DND-41 (cell line): ENCODE data around the gene TNNI3K.

Experiments
- EZH2 ChIP-seq: IDR thresholded peaks from 3 replicates; pipeline ENCODE4 v1.6.1; 2012; ENCODE audit warnings: borderline replicate concordance, low read depth, mild to moderate bottlenecking, moderate library complexity, low read length, inconsistent platforms; ENCODE audit not compliant: severe bottlenecking
- TF ChIP-seq, protein P1 (sequence below): IDR thresholded peaks from 2 replicates; pipeline ENCODE4 v1.5.1; 2012; ENCODE audit warnings: borderline replicate concordance, low read length, moderate library complexity, mild to moderate bottlenecking; ENCODE audit not compliant: poor library complexity, severe bottlenecking; ENCODE audit errors: extremely low read depth

DNA sequence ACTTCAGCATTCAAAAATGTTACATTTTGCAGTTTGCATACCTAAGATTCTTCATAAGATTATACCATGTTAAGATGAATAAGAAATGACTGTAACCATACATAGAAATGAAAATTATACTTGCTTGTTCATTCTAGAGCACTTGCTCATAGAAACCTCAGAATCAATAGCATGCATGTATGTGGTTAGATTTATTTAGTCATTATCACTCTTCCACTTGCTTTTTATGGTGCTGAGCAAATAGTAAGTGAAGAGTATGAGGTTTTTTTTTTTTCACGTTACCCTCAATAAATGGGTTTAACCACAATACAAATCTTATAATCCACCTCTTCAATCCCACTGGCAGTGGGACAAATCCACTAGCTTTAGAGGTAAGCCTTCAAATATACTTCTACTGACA is 192.5 kb downstream of the TNNI3K start:
- TF ChIP-seq, protein P1, sequence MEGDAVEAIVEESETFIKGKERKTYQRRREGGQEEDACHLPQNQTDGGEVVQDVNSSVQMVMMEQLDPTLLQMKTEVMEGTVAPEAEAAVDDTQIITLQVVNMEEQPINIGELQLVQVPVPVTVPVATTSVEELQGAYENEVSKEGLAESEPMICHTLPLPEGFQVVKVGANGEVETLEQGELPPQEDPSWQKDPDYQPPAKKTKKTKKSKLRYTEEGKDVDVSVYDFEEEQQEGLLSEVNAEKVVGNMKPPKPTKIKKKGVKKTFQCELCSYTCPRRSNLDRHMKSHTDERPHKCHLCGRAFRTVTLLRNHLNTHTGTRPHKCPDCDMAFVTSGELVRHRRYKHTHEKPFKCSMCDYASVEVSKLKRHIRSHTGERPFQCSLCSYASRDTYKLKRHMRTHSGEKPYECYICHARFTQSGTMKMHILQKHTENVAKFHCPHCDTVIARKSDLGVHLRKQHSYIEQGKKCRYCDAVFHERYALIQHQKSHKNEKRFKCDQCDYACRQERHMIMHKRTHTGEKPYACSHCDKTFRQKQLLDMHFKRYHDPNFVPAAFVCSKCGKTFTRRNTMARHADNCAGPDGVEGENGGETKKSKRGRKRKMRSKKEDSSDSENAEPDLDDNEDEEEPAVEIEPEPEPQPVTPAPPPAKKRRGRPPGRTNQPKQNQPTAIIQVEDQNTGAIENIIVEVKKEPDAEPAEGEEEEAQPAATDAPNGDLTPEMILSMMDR = no peak
- TF ChIP-seq EZH2 = no peak
